Measurements from ENCODE around the gene GYS1. TPM values are rescaled to one million over a fixed set of nuclear protein-coding genes. Genes with fewer than 3 reads are reported as not detected.

Gene GYS1
- polyA plus RNA-seq, 1 experiment: 49.7 TPM

GRCh38 chr19:49014123-49014869, 21.2 kb upstream of the GYS1 start:
- Histone ChIP-seq H3K4me3 (ENCODE audit: low read depth, low read length) (no peak overlapping the region), H3K36me3 (ENCODE audit: control insufficient read depth, insufficient read depth, low read length) (peaks cover 17% of the 10 kb centered on the region), H3K27me3 (ENCODE audit: control insufficient read depth, insufficient read depth, low read length) (no peaks in the 10 kb centered on the region)
- ChIA-PET POLR2A (no interaction called here), CTCF (interaction anchor here (3.3 kb wide), 1 partner anchor 14 kb away, joined by 24 read pairs; no protein-coding TSS in a partner anchor)
- no peak for TF ChIP-seq CTCF (IDR thresholded peaks at IDR 0.05; ENCODE audit: insufficient read depth, low read depth, low read length)
- no peak for DNase-seq (ENCODE audit: low read depth)

GRCh38 chr19:49011194-49011593, 18.1 kb upstream of the GYS1 start:
- no peak for TF ChIP-seq CTCF (IDR thresholded peaks at IDR 0.05; ENCODE audit: insufficient read depth, low read depth, low read length)
- H3K27me3 ChIP-seq (ENCODE audit: control insufficient read depth, insufficient read depth, low read length): no peaks in the 10 kb centered on the region
- H3K4me3 ChIP-seq (ENCODE audit: low read depth, low read length): no peak overlapping the region
- no peak for DNase-seq (ENCODE audit: low read depth)
- H3K36me3 ChIP-seq (ENCODE audit: control insufficient read depth, insufficient read depth, low read length): peaks cover 26% of the 10 kb centered on the region
- POLR2A ChIA-PET: no interaction called here
- CTCF ChIA-PET: interaction anchor here (1.5 to 3.6 kb wide), 3 partner anchors 11 to 13 kb away, joined by 7 to 31 read pairs (median 24); no protein-coding TSS in a partner anchor

GRCh38 chr19:49010453-49010852, 17.3 kb upstream of the GYS1 start:
- POLR2A ChIA-PET: no interaction called here
- peaks cover 28% of the 10 kb centered on the region for H3K36me3 ChIP-seq (ENCODE audit: control insufficient read depth, insufficient read depth, low read length)
- no peaks in the 10 kb centered on the region for H3K27me3 ChIP-seq (ENCODE audit: control insufficient read depth, insufficient read depth, low read length)
- H3K4me3 ChIP-seq (ENCODE audit: low read depth, low read length): no peak overlapping the region
- no peak for DNase-seq (ENCODE audit: low read depth)
- CTCF ChIA-PET: interaction anchor here (1.5 to 3.6 kb wide), 2 partner anchors 10 to 13 kb away, joined by 7 to 31 read pairs; no protein-coding TSS in a partner anchor
- TF ChIP-seq CTCF (IDR thresholded peaks at IDR 0.05; ENCODE audit: insufficient read depth, low read depth, low read length): no peak

GRCh38 chr19:49009828-49010227, 16.7 kb upstream of the GYS1 start:
- no peak for DNase-seq (ENCODE audit: low read depth)
- Histone ChIP-seq H3K27me3 (ENCODE audit: control insufficient read depth, insufficient read depth, low read length) (no peaks in the 10 kb centered on the region), H3K36me3 (ENCODE audit: control insufficient read depth, insufficient read depth, low read length) (peaks cover 32% of the 10 kb centered on the region), H3K4me3 (ENCODE audit: low read depth, low read length) (no peak overlapping the region)
- no peak for TF ChIP-seq CTCF (IDR thresholded peaks at IDR 0.05; ENCODE audit: insufficient read depth, low read depth, low read length)
- ChIA-PET CTCF (interaction anchor here (0.9 to 3.8 kb wide), 6 partner anchors 8 to 136 kb away, joined by 3 to 31 read pairs (median 12); partner anchors contain the start of genes GYS1 and RUVBL2), POLR2A (no interaction called here)

GRCh38 chr19:49006905-49007304, 13.8 kb upstream of the GYS1 start:
- ChIA-PET CTCF (interaction anchor here (3.7 to 3.8 kb wide), 2 partner anchors 9 to 11 kb away, joined by 14 to 15 read pairs; no protein-coding TSS in a partner anchor), POLR2A (no interaction called here)
- no peak for DNase-seq (ENCODE audit: low read depth)
- H3K27me3 ChIP-seq (ENCODE audit: control insufficient read depth, insufficient read depth, low read length): no peaks in the 10 kb centered on the region
- no peak for TF ChIP-seq CTCF (IDR thresholded peaks at IDR 0.05; ENCODE audit: insufficient read depth, low read depth, low read length)
- peaks cover 30% of the 10 kb centered on the region for H3K36me3 ChIP-seq (ENCODE audit: control insufficient read depth, insufficient read depth, low read length)
- no peak overlapping the region for H3K4me3 ChIP-seq (ENCODE audit: low read depth, low read length)

Data from BJ (cell line).